Measurements from ENCODE around the gene DIP2B.

DNA sequence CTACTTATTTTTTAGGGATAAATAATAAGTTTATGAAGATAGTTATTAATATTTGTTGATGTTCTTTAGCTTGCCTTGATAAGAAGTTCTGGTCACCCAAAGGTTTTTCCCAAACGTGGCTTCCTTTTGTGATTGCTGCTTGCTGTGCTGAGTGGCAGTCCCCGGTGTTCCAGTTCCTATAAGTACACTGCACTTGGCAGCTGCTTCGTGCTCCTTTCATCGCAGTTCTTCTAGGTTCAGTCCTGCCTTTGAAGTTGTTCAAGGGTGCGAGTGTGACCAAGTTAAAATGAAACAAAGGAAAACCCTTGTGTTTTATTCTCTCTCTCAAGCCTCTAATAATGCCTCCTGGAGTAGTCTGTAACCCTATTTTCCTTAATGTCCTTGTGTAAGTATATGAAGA, 130.6 kb downstream of the DIP2B start:
- TF ChIP-seq, protein P1, sequence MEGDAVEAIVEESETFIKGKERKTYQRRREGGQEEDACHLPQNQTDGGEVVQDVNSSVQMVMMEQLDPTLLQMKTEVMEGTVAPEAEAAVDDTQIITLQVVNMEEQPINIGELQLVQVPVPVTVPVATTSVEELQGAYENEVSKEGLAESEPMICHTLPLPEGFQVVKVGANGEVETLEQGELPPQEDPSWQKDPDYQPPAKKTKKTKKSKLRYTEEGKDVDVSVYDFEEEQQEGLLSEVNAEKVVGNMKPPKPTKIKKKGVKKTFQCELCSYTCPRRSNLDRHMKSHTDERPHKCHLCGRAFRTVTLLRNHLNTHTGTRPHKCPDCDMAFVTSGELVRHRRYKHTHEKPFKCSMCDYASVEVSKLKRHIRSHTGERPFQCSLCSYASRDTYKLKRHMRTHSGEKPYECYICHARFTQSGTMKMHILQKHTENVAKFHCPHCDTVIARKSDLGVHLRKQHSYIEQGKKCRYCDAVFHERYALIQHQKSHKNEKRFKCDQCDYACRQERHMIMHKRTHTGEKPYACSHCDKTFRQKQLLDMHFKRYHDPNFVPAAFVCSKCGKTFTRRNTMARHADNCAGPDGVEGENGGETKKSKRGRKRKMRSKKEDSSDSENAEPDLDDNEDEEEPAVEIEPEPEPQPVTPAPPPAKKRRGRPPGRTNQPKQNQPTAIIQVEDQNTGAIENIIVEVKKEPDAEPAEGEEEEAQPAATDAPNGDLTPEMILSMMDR (conservative IDR thresholded peaks at IDR 0.05 in 1 of 2, IDR thresholded peaks at IDR 0.05 in 1 of 2; ENCODE audit: low read depth in 1 of 2, low read length in 2 of 2): no peak
- no peak for TF ChIP-seq EZH2 (IDR thresholded peaks at IDR 0.05; ENCODE audit: low read length, missing control alignments)
